ENCODE measurements around the gene ZNF521. TPM values are rescaled to one million over a fixed set of nuclear protein-coding genes. Genes with fewer than 3 reads are reported as not detected.

ZNF521 gene
- total RNA-seq, 3 donors from 2014 or later, result 30.2 to 67.5 (median 51.8) TPM

- H3K9me3 ChIP-seq, result no peaks in the 10 kb centered on the region
- no peaks in the 10 kb centered on the region for H3K4me1 ChIP-seq
- no peaks in the 10 kb centered on the region for H3K27me3 ChIP-seq
- intact Hi-C loops (cut with DNase I; ENCODE audit: low total_unique reads), result no loop called here
- no peak for TF ChIP-seq POLR2A (IDR thresholded peaks at IDR 0.05)
- TF ChIP-seq POLR2AphosphoS5 (IDR thresholded peaks at IDR 0.05), result no peak
- no peak for TF ChIP-seq CTCF (IDR thresholded peaks at IDR 0.05)
- no peaks in the 10 kb centered on the region for H3K36me3 ChIP-seq
- no peak for DNase-seq (ENCODE audit: low spot score in 2 of 2)
- no peak overlapping the region for H3K27ac ChIP-seq
- no peak overlapping the region for H3K4me3 ChIP-seq
These were observed 307.3 kb downstream of the ZNF521 start for GRCh38 chr18:25044694-25045093.

- Histone ChIP-seq H3K4me3 (no peak overlapping the region), H3K27me3 (no peaks in the 10 kb centered on the region), H3K4me1 (no peaks in the 10 kb centered on the region), H3K36me3 (no peaks in the 10 kb centered on the region), H3K27ac (no peak overlapping the region), H3K9me3 (no peaks in the 10 kb centered on the region)
- no peak for TF ChIP-seq CTCF (IDR thresholded peaks at IDR 0.05)
- TF ChIP-seq POLR2A (IDR thresholded peaks at IDR 0.05), result no peak
- TF ChIP-seq POLR2AphosphoS5 (IDR thresholded peaks at IDR 0.05), result no peak
- intact Hi-C loops (cut with DNase I; ENCODE audit: low total_unique reads), result no loop called here
- no peak for DNase-seq (ENCODE audit: low spot score in 2 of 2)
These were observed 308.9 kb downstream of the ZNF521 start for GRCh38 chr18:25043104-25043503.

GRCh38 chr18:25042641-25043051 lies 309.3 kb downstream of the ZNF521 start:
- Histone ChIP-seq H3K36me3 (no peaks in the 10 kb centered on the region), H3K27me3 (no peaks in the 10 kb centered on the region), H3K27ac (no peak overlapping the region), H3K9me3 (no peaks in the 10 kb centered on the region), H3K4me3 (no peak overlapping the region), H3K4me1 (no peaks in the 10 kb centered on the region)
- DNase-seq (ENCODE audit: low spot score in 2 of 2), result no peak
- TF ChIP-seq POLR2AphosphoS5 (IDR thresholded peaks at IDR 0.05), result no peak
- TF ChIP-seq CTCF (IDR thresholded peaks at IDR 0.05), result no peak
- no peak for TF ChIP-seq POLR2A (IDR thresholded peaks at IDR 0.05)
- intact Hi-C loops (cut with DNase I; ENCODE audit: low total_unique reads), result no loop called here

GRCh38 chr18:25039781-25040180 lies 312.2 kb downstream of the ZNF521 start:
- intact Hi-C loops (cut with DNase I; ENCODE audit: low total_unique reads), result no loop called here
- H3K4me3 ChIP-seq, result no peak overlapping the region
- DNase-seq (ENCODE audit: low spot score in 2 of 2), result no peak
- H3K27ac ChIP-seq, result no peak overlapping the region
- TF ChIP-seq CTCF (IDR thresholded peaks at IDR 0.05) (no peak), POLR2A (IDR thresholded peaks at IDR 0.05) (no peak), POLR2AphosphoS5 (IDR thresholded peaks at IDR 0.05) (no peak)
- no peaks in the 10 kb centered on the region for H3K36me3 ChIP-seq
- no peaks in the 10 kb centered on the region for H3K9me3 ChIP-seq
- no peaks in the 10 kb centered on the region for H3K4me1 ChIP-seq
- H3K27me3 ChIP-seq, result no peaks in the 10 kb centered on the region

GRCh38 chr18:25038261-25038660 lies 313.7 kb downstream of the ZNF521 start:
- intact Hi-C loops (cut with DNase I; ENCODE audit: low total_unique reads), result no loop called here
- DNase-seq (ENCODE audit: low spot score in 2 of 2), result no peak
- Histone ChIP-seq H3K4me3 (no peak overlapping the region), H3K36me3 (no peaks in the 10 kb centered on the region), H3K9me3 (no peaks in the 10 kb centered on the region), H3K27me3 (no peaks in the 10 kb centered on the region), H3K4me1 (no peaks in the 10 kb centered on the region), H3K27ac (no peak overlapping the region)
- no peak for TF ChIP-seq POLR2A (IDR thresholded peaks at IDR 0.05)
- TF ChIP-seq POLR2AphosphoS5 (IDR thresholded peaks at IDR 0.05), result no peak
- TF ChIP-seq CTCF (IDR thresholded peaks at IDR 0.05), result no peak

All from breast epithelium (tissue), 4 donors.